PC-3 (cell line): ENCODE results near the gene OSMR. TPM values are rescaled to one million over a fixed set of nuclear protein-coding genes. Genes with fewer than 3 reads are reported as not detected.

Experiments used
- ATAC-seq: fragments of 200-7000 bp; cut with Tn5 transposase; 2 replicates; pipeline ENCODE4 v1.9.1; 2020; ENCODE audit warnings: mild to moderate bottlenecking, moderate library complexity
- BruUV-seq: library from RNA; stranded (reverse); fragments of 400-500 nt; replicated peaks from 2 replicates; lab custom pipeline; 2021; lab: Mats Ljungman, UMichigan
- CTCF ChIA-PET: fragments of 300-600 bp; sonication (Branson Sonifier 250); formaldehyde crosslinking; loops from one replicate; lab custom pipeline; 2022; ENCODE audit warnings: antibody characterized with exemption; lab: Charles Lee
- POLR2A ChIA-PET: fragments of 300-600 bp; sonication (Branson Sonifier 250); formaldehyde crosslinking; loops from one replicate; lab custom pipeline; 2022; ENCODE audit warnings: antibody characterized with exemption; ENCODE audit not compliant: unreplicated experiment; lab: Charles Lee
- DNase-seq: peaks from one replicate; pipeline ENCODE4 v3.0.0-alpha.2; 2015
- H2AFZ ChIP-seq: fragments of 300-600 bp; sonication (generic); 2 replicates; pipeline ENCODE4 v1.6.0; 2016; ENCODE audit warnings: antibody characterized with exemption, low read length
- H3F3A ChIP-seq: fragments of 300-600 bp; sonication (generic); one replicate; pipeline ENCODE4 v1.6.0; 2017; ENCODE audit warnings: antibody characterized with exemption, low read length, control low read depth, mild to moderate bottlenecking; ENCODE audit not compliant: unreplicated experiment
- H3K27ac ChIP-seq: fragments of 300-600 bp; sonication (generic); 2 replicates; pipeline ENCODE4 v1.5.1; 2016; ENCODE audit warnings: mild to moderate bottlenecking, low read length
- H3K27me3 ChIP-seq: fragments of 300-600 bp; sonication (generic); 2 replicates; pipeline ENCODE4 v1.6.1; 2016; ENCODE audit warnings: low read length, mixed read lengths
- H3K36me3 ChIP-seq: fragments of 300-600 bp; sonication (generic); 2 replicates; pipeline ENCODE4 v1.6.1; 2016; ENCODE audit warnings: low read depth, mixed run types, low read length, mixed read lengths
- H3K4me1 ChIP-seq: fragments of 300-600 bp; sonication (generic); 2 replicates; pipeline ENCODE4 v1.5.1; 2016; ENCODE audit warnings: low read length; ENCODE audit not compliant: insufficient read depth
- H3K4me2 ChIP-seq: fragments of 300-600 bp; sonication (generic); 2 replicates; pipeline ENCODE4 v1.6.0; 2016; ENCODE audit warnings: low read length
- H3K4me3 ChIP-seq: fragments of 300-600 bp; sonication (generic); 2 replicates; pipeline ENCODE4 v1.5.1; 2016; ENCODE audit warnings: mild to moderate bottlenecking, low read length, mixed read lengths
- H3K79me2 ChIP-seq: fragments of 300-600 bp; sonication (generic); 2 replicates; pipeline ENCODE4 v1.6.1; 2017; ENCODE audit warnings: low read length, mixed read lengths
- H3K9ac ChIP-seq: fragments of 300-600 bp; sonication (generic); 2 replicates; pipeline ENCODE4 v1.6.0; 2016; ENCODE audit warnings: mild to moderate bottlenecking, low read length
- H3K9me2 ChIP-seq: fragments of 300-600 bp; sonication (generic); replicated peaks from 2 replicates; pipeline ENCODE4 v1.6.1; 2016; ENCODE audit warnings: mixed run types, low read length, mixed read lengths
- H3K9me3 ChIP-seq: fragments of 300-600 bp; sonication (generic); 2 replicates; pipeline ENCODE4 v1.6.1; 2016; ENCODE audit warnings: low read length, mixed read lengths
- H4K20me1 ChIP-seq: fragments of 300-600 bp; sonication (generic); 2 replicates; pipeline ENCODE4 v1.6.1; 2016; ENCODE audit warnings: low read length, mixed read lengths
- EZH2 ChIP-seq: fragments of 300-600 bp; sonication (generic); IDR thresholded peaks from one replicate; pipeline ENCODE4 v1.6.1; 2017; ENCODE audit warnings: antibody characterized with exemption, mild to moderate bottlenecking, low read length; ENCODE audit not compliant: unreplicated experiment
- EZH2phosphoT487 ChIP-seq: fragments of 300-600 bp; sonication (generic); IDR thresholded peaks from 2 replicates; pipeline ENCODE4 v1.6.1; 2018; ENCODE audit warnings: mild to moderate bottlenecking, antibody characterized with exemption, low read length, borderline replicate concordance
- intact Hi-C: fragments of 100-400 bp; cut with micrococcal nuclease; formaldehyde crosslinking; loops from 2 replicates; pipeline ENCODE4 v1.9.0; 2023
- total RNA-seq: library from RNA; depleted of rRNA; stranded (reverse); fragments of >200 nt; gene quantifications from 2 replicates; pipeline ENCODE4 v1.2.3, GENCODE V29; 2014
- TF ChIP-seq, protein P1 (sequence below): fragments of 300-600 bp; sonication (generic); conservative IDR thresholded peaks from 2 replicates; pipeline ENCODE4 v1.5.1; 2017; ENCODE audit warnings: antibody characterized with exemption, low read depth, mild to moderate bottlenecking, low read length

OSMR gene
- total RNA-seq, 1 experiment from 2014 or later, result 13.7 TPM

DNA sequence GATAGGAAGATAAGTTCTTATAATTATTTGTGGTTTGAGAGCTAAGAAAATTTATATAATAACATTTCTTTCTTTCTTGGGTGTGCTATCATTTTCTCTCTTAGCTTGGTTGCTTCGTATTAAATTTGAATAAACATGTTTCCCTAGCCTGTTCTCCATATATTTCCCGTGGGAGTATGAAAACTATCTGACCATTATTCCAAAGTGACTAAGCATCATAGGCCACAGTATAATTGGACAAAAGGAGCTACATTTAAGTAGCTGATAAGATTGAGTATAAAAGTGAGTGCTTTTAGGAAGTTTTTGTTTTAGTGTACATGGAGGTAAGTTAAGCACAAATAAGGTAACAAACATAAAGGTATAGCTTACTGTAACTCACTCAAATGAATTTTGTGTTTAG is 8.4 kb upstream of the OSMR start:
- 0 out of 2 replicates have a peak, but pooled peaks cover 1% of the 10 kb centered on the region for H3K79me2 ChIP-seq
- intact Hi-C loops, result no loop called here
- no peak for ATAC-seq

DNA sequence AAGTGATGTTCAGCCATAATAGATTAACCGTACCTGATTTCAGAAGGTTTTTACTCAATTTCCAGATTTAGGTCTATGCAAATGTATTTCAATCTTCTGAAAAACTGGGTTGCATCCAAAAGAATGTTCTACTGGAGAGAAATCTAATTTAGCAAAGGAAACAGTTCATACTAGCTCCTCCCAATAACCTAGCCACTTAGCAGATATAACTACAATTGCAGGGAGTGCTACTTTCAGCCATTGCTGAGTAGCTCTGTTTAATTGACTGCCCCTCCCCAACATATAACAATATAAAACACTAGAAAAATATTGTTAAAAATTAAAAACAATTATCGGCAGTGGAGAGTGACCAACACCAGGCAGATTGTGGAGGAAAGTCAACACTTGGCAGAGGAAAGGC is 7.9 kb upstream of the OSMR start:
- TF ChIP-seq EZH2 (no peak), EZH2phosphoT487 (no peak)
- TF ChIP-seq, protein P1, sequence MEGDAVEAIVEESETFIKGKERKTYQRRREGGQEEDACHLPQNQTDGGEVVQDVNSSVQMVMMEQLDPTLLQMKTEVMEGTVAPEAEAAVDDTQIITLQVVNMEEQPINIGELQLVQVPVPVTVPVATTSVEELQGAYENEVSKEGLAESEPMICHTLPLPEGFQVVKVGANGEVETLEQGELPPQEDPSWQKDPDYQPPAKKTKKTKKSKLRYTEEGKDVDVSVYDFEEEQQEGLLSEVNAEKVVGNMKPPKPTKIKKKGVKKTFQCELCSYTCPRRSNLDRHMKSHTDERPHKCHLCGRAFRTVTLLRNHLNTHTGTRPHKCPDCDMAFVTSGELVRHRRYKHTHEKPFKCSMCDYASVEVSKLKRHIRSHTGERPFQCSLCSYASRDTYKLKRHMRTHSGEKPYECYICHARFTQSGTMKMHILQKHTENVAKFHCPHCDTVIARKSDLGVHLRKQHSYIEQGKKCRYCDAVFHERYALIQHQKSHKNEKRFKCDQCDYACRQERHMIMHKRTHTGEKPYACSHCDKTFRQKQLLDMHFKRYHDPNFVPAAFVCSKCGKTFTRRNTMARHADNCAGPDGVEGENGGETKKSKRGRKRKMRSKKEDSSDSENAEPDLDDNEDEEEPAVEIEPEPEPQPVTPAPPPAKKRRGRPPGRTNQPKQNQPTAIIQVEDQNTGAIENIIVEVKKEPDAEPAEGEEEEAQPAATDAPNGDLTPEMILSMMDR, result no peak
- Histone ChIP-seq H2AFZ (no peak overlapping the region), H3K4me2 (no peak overlapping the region), H3K27me3 (no peaks in the 10 kb centered on the region), H3K9ac (no peak overlapping the region), H3K4me1 (peaks cover 12% of the 10 kb centered on the region), H3K36me3 (no peaks in the 10 kb centered on the region), H3K9me3 (no peaks in the 10 kb centered on the region), H3K79me2 (peaks cover 6% of the 10 kb centered on the region; the same call in 1 of the 2 replicates), H4K20me1 (no peaks in the 10 kb centered on the region), H3K27ac (no peak overlapping the region), H3F3A (no peaks in the 10 kb centered on the region), H3K9me2 (no peaks in the 10 kb centered on the region), H3K4me3 (no peak overlapping the region)
- ChIA-PET POLR2A (no interaction called here), CTCF (no interaction called here)
- no peak for DNase-seq
- intact Hi-C loops, result no loop called here
- BruUV-seq, result no TSS peak
- ATAC-seq, result no peak

More for the DNA sequence above, 8.4 kb upstream of the OSMR start:
- no peak for DNase-seq
- BruUV-seq, result no TSS peak
- H2AFZ ChIP-seq, result no peak overlapping the region
- no peak overlapping the region for H3K4me2 ChIP-seq
- H4K20me1 ChIP-seq, result no peaks in the 10 kb centered on the region
- no peak overlapping the region for H3K27ac ChIP-seq
- H3K36me3 ChIP-seq, result no peaks in the 10 kb centered on the region
- no peaks in the 10 kb centered on the region for H3F3A ChIP-seq
- H3K9ac ChIP-seq, result no peak overlapping the region
- peaks cover 12% of the 10 kb centered on the region for H3K4me1 ChIP-seq
- POLR2A ChIA-PET, result no interaction called here
- TF ChIP-seq EZH2phosphoT487 (no peak), EZH2 (no peak)
- TF ChIP-seq, protein P1, result no peak
- no peaks in the 10 kb centered on the region for H3K9me3 ChIP-seq
- H3K9me2 ChIP-seq, result no peaks in the 10 kb centered on the region
- H3K4me3 ChIP-seq, result no peak overlapping the region
- H3K27me3 ChIP-seq, result no peaks in the 10 kb centered on the region
- CTCF ChIA-PET, result no interaction called here

DNA sequence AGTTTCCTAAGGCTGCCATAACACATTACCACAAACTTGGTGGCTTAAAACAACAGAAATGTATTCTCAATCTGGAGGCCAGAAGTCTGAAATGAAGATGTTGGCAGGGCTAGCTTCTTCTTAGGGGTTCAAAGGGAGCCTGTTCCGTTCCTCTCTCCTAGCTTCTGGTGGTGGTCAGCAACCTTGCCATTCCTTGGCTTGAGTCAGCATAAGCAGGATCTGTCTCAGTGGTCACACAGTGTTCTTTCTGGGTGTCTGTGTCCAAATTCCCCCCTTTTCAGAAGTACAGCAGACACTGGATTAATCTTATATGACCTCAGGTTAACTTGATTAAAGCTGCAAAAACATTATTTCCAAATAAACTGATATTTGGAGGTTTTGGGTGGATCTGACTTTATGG is 2.1 kb upstream of the OSMR start:
- TF ChIP-seq, protein P1, result no peak
- TF ChIP-seq EZH2, result no peak
- no peak for TF ChIP-seq EZH2phosphoT487
- H3F3A ChIP-seq, result no peaks in the 10 kb centered on the region
- H3K27me3 ChIP-seq, result no peaks in the 10 kb centered on the region
- H3K79me2 ChIP-seq, result peaks cover 42% of the 10 kb centered on the region
- H2AFZ ChIP-seq, result no peak overlapping the region
- no peak overlapping the region for H3K9ac ChIP-seq
- ChIA-PET CTCF (no interaction called here), POLR2A (no interaction called here)
- no peaks in the 10 kb centered on the region for H3K9me3 ChIP-seq
- no peak overlapping the region for H3K4me2 ChIP-seq
- no peaks in the 10 kb centered on the region for H3K9me2 ChIP-seq
- H3K4me3 ChIP-seq, result no peak overlapping the region
- no peaks in the 10 kb centered on the region for H3K36me3 ChIP-seq
- DNase-seq (no peak), ATAC-seq (no peak)
- BruUV-seq, result no TSS peak
- H3K27ac ChIP-seq, result no peak overlapping the region
- intact Hi-C loops, result no loop called here
- H4K20me1 ChIP-seq, result 0 out of 2 replicates have a peak, but pooled peaks cover 5% of the 10 kb centered on the region
- H3K4me1 ChIP-seq, result peaks cover 28% of the 10 kb centered on the region
